GM12864 (cell line): Measurements from ENCODE around the gene HSD17B13.

Source experiments
- DNase-seq: peaks from one replicate; pipeline ENCODE4 v3.0.0-alpha.2; 2011; ENCODE audit warnings: low read depth
- H3K4me3 ChIP-seq: 2 replicates; pipeline ENCODE4 v1.5.1; 2011; ENCODE audit warnings: mild to moderate bottlenecking, low read depth, low read length, control low read depth
- CTCF ChIP-seq: IDR thresholded peaks from 2 replicates; pipeline ENCODE4 v1.5.1; 2011; ENCODE audit warnings: low read depth, mild to moderate bottlenecking, moderate library complexity, low read length, control low read depth, inconsistent platforms; ENCODE audit errors: missing control alignments

HSD17B13 gene

GRCh38 chr4:87266986-87267385 lies 55.7 kb downstream of the HSD17B13 start:
- H3K4me3 ChIP-seq, result no peak overlapping the region
- no peak for DNase-seq
- no peak for TF ChIP-seq CTCF

GRCh38 chr4:87262886-87263285 lies 59.8 kb downstream of the HSD17B13 start:
- no peak for TF ChIP-seq CTCF
- no peak for DNase-seq
- no peak overlapping the region for H3K4me3 ChIP-seq

GRCh38 chr4:87260477-87260876 lies 62.2 kb downstream of the HSD17B13 start:
- no peak for DNase-seq
- H3K4me3 ChIP-seq, result no peak overlapping the region
- no peak for TF ChIP-seq CTCF

GRCh38 chr4:87258677-87259076 lies 64.0 kb downstream of the HSD17B13 start:
- no peak for TF ChIP-seq CTCF
- DNase-seq, result no peak
- no peak overlapping the region for H3K4me3 ChIP-seq

- no peak overlapping the region for H3K4me3 ChIP-seq
- TF ChIP-seq CTCF, result no peak
- no peak for DNase-seq
Observed at GRCh38 chr4:87257523-87257922, 65.2 kb downstream of the HSD17B13 start.

GRCh38 chr4:87255755-87256154 lies 66.9 kb downstream of the HSD17B13 start:
- no peak for DNase-seq
- no peak overlapping the region for H3K4me3 ChIP-seq
- TF ChIP-seq CTCF, result no peak
